ENCODE results near the gene NUP214. TPM values are rescaled to one million over a fixed set of nuclear protein-coding genes. Genes with fewer than 3 reads are reported as not detected.
"Not testable (repeated sequence)": the region's sequence is repeated elsewhere in the genome, so short reads cannot be mapped to it uniquely, and the experiment has no call there.

The NUP214 gene
- total RNA-seq, 1 donor from 2014 or later = 30.5 TPM

DNA sequence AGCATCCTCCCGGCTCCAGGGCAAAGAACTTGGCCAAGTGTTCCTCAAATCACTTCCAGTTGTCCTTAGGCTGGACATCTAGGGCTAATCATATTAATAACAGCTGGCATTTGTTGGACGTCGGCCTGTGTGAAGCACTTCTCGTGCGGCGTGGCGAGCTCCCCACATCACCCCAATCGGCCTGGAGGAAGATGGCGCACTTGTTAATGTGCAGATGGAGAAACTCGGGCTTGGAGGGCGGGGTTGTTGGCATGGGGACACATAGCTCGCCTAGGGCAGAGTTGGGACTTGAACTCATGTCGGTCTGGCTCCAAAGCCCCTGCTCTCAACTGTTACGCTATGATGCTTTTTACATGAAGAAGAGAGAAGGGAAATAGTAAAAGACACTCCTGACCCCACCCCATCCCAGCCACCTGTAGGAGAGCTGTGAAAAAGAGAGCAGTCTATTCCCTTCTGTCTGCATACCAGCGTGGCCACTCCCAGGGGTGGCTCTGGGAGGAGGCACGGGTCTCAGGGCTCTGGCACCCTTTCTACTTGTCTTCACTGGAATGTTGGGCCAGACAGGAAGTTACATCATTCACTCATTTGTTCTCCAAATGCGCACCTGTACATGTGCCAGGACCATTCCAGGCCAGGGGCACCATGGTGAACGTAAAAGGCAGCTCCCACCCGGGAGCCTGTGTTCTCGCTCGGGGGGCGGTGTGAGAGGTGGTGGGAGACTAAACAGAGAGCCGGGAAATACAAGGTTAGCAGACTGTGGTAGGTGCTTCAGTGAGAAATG is 12.8 kb upstream of the NUP214 start:
- Histone ChIP-seq H3K27me3 (ENCODE audit: control insufficient read depth, insufficient read depth, low read length) (no peaks in the 10 kb centered on the region), H3K4me3 (ENCODE audit: low read depth, low read length) (peak overlapping the region; percentile 34), H3K36me3 (ENCODE audit: control insufficient read depth, insufficient read depth, low read length) (no peaks in the 10 kb centered on the region)
- DNase-seq (ENCODE audit: low read depth) = no peak
- TF ChIP-seq, protein P1, sequence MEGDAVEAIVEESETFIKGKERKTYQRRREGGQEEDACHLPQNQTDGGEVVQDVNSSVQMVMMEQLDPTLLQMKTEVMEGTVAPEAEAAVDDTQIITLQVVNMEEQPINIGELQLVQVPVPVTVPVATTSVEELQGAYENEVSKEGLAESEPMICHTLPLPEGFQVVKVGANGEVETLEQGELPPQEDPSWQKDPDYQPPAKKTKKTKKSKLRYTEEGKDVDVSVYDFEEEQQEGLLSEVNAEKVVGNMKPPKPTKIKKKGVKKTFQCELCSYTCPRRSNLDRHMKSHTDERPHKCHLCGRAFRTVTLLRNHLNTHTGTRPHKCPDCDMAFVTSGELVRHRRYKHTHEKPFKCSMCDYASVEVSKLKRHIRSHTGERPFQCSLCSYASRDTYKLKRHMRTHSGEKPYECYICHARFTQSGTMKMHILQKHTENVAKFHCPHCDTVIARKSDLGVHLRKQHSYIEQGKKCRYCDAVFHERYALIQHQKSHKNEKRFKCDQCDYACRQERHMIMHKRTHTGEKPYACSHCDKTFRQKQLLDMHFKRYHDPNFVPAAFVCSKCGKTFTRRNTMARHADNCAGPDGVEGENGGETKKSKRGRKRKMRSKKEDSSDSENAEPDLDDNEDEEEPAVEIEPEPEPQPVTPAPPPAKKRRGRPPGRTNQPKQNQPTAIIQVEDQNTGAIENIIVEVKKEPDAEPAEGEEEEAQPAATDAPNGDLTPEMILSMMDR (IDR thresholded peaks at IDR 0.05; ENCODE audit: insufficient read depth, low read length, poor library complexity, severe bottlenecking) = no peak

DNA sequence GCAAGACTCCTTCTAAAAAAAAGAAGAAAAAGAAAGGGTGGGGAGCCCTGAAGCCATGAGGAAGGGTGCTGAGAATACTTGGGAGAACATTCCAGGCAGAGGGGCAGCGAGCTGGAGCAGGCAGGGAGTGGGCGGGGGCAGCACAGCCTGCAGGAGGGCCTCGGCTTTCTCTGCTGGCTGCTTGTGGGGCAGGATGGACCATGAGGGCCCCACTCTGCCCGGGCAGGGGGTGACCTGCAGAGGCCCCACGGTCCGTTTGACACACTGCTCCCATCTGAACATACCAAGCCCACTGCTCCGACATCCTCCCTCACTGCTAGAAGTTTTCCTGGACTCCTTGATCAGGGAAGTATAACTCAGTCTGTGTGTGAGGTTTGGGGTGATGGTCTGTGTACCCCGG is 11.7 kb upstream of the NUP214 start:
- TF ChIP-seq, protein P1 (IDR thresholded peaks at IDR 0.05; ENCODE audit: insufficient read depth, low read length, poor library complexity, severe bottlenecking) = no peak
- Histone ChIP-seq H3K36me3 (ENCODE audit: control insufficient read depth, insufficient read depth, low read length) (no peaks in the 10 kb centered on the region), H3K27me3 (ENCODE audit: control insufficient read depth, insufficient read depth, low read length) (no peaks in the 10 kb centered on the region), H3K4me3 (ENCODE audit: low read depth, low read length) (no peak overlapping the region)
- DNase-seq (ENCODE audit: low read depth) = no peak

DNA sequence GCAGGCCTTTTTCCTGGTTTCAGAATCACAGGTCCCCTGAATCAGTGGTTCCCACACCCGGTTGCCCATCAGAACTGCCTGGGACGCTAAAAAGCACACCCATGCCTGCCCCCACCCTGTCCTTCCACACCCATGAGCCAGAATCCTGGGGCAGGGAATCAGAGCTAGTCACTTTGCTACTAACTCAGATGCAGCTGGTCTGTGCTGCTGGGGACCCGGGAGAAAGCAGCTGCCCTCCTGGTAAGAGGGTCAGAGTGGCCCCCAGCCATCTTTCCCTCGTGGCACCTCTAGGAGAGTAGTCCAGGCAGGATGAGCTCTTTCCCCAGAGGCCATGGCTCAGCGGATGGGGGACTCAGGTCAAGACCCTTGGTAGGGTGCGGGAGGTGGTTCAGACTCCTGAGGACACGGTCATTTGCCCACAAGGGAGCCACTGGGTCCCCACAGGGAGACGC is 11.3 kb upstream of the NUP214 start:
- Histone ChIP-seq H3K4me3 (ENCODE audit: low read depth, low read length) (no peak overlapping the region), H3K27me3 (ENCODE audit: control insufficient read depth, insufficient read depth, low read length) (no peaks in the 10 kb centered on the region)
- TF ChIP-seq, protein P1 (IDR thresholded peaks at IDR 0.05; ENCODE audit: insufficient read depth, low read length, poor library complexity, severe bottlenecking) = no peak

DNA sequence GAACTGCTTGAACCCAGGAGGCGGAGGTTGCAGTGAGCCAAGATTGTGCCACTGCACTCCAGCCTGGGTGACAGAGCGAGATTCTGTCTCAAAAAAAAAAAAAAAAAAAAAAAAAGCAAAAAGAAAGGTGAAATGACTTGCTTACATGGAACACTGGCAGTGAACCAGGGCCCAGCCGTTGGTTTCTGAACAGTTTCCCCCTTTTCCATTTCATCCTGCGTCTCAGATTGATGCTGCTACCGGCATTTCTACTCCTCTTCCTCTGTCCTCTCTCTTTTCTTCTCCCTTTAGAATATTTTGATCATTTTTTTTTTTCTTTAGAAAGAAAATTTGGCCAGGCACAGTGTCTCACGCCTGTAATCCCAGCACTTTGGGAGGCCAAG is 10.0 kb upstream of the NUP214 start:
- not testable (repeated sequence) for H3K4me3 ChIP-seq (ENCODE audit: low read depth, low read length); DNase-seq (ENCODE audit: low read depth); H3K27me3 ChIP-seq (ENCODE audit: control insufficient read depth, insufficient read depth, low read length); H3K36me3 ChIP-seq (ENCODE audit: control insufficient read depth, insufficient read depth, low read length)

More for the DNA sequence above, 11.3 kb upstream of the NUP214 start:
- DNase-seq (ENCODE audit: low read depth) = no peak
- no peaks in the 10 kb centered on the region for H3K36me3 ChIP-seq (ENCODE audit: control insufficient read depth, insufficient read depth, low read length)

DNA sequence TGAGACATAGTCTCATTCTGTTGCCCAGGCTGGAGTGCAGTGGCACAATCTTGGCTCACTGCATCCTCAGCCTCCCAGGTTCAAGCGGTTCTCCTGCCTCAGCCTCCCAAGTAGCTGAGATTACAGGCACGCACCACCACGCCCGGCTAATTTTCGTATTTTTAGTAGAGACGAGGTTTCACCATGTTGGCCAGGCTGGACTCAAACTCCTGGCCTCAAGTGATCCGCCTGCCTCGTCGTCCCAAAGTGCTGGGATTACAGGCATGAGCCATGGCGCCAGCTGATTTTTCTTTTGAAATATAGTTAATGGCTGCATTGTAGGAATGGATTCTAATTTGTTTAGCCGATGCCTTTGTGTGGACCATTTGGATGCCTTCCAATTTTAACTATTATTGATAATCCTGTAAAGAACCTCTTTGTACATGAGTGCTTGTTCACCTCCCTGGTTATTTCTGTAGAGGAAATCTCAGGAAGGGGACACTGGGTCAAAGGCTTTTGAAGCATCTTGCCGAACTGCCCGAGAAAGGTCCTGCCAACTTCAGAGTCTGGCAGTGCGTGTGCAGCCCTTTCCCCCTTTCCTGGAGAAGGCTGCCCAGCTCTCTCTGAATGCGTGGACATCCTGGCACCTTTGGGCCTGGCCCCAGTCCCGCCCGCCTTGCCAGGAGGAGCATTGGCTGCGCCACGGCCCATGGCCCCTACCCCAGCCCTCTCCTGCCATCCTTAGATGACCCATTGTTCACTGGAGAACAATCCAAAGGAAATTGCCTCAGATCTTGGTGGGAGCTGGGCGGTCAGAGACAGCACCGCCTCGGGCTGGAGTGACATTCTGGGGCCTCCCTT is 8.9 kb upstream of the NUP214 start:
- Histone ChIP-seq H3K27me3 (ENCODE audit: control insufficient read depth, insufficient read depth, low read length) (no peaks in the 10 kb centered on the region), H3K4me3 (ENCODE audit: low read depth, low read length) (no peak overlapping the region), H3K36me3 (ENCODE audit: control insufficient read depth, insufficient read depth, low read length) (no peaks in the 10 kb centered on the region)
- TF ChIP-seq, protein P1 (IDR thresholded peaks at IDR 0.05; ENCODE audit: insufficient read depth, low read length, poor library complexity, severe bottlenecking) = no peak
- DNase-seq (ENCODE audit: low read depth) = no peak

DNA sequence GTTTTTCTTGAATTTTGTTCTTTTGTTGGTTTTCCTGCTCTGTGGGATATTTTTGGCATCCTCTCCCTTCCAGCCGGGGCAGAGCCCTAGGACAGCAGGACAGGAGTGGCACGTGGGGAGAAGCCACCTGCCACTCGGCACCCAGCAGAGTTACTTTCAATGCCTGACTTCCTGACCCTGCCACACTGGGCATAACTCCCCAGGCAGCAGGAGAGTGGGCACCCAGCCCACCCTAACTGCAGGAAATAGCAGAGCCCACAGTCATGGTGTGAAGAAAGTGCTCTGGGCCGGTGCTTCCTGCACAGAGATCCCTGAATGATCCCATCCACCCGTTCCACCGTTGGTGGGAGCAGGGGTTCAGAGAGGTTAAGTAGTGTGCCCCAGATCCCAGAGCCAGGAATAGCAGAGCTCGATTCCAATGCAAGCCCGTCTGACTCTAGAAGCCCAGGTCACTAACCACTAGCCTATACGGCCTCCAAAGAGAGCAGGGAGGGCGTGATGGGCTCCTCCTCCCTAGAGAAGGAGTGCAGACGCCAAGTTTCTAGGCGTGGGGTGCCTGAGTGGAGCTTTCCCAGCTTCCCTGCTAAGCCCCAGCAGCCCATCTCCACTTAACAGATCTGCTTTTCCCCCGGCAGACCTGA is 8.1 kb upstream of the NUP214 start:
- TF ChIP-seq, protein P1 (IDR thresholded peaks at IDR 0.05; ENCODE audit: insufficient read depth, low read length, poor library complexity, severe bottlenecking) = no peak
- no peak overlapping the region for H3K4me3 ChIP-seq (ENCODE audit: low read depth, low read length)
- H3K27me3 ChIP-seq (ENCODE audit: control insufficient read depth, insufficient read depth, low read length) = no peaks in the 10 kb centered on the region
- DNase-seq (ENCODE audit: low read depth) = no peak
- no peaks in the 10 kb centered on the region for H3K36me3 ChIP-seq (ENCODE audit: control insufficient read depth, insufficient read depth, low read length)

Measured in kidney epithelial cell (primary cell).